ENCODE measurements around the gene YBX3.
A peak's percentile ranks its signal among the peaks of the same experiment; 100 is the strongest.

DNA sequence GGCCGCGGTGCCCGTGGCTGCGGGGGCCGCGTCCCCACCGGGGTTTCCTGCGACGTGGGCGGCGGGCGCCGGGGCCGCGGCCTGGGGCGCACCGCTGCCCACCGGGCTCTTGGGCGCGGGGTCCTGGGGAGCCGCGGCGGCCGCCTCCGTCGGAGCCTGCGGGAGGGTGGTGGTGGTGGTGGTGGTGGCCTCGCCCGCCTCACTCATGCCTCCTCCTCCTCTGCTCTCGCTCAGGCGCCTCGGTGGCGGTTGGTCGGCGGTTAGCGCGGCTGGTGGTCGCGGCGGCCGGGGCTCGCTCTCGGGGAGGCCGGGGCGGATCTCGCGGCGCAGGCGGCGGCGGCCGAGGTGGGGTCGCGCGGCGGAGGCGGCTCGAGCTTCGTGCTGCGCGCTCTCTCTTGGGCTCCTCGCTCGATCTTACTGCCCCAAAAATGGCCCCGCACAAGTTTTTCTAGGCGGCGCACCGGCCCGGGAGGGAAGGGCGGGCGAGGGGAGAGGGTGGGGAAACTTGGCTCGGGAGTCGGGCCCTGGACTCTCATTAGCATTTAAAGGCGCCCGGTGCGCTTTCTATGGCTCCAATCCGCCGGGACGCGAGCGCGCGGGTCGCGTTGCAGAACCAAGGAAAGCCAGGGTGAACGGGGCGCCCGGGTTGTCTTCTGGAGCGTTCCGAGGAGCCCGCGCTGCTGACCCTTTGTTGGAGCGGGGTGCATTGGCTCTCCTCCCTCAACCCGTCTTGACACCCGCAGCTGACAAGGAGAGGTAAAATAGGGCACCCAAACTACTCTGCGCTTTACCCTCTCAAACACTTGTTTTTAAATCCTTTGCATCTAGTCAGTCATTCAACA is at the start of gene YBX3:
- TF ChIP-seq CREB1 (IDR thresholded peaks at IDR 0.05; ENCODE audit: low read depth) (no peak), TAF1 (IDR thresholded peaks at IDR 0.05; ENCODE audit: low read depth) (peak; percentile 78; the same call in 1 of the 2 replicates), TCF12 (IDR thresholded peaks at IDR 0.05; ENCODE audit: low read depth) (no peak), ZBTB7A (IDR thresholded peaks at IDR 0.05; ENCODE audit: low read depth) (peak; percentile 8; the same call in 1 of the 2 replicates), REST (IDR thresholded peaks at IDR 0.05; ENCODE audit: low read depth) (no peak), RAD21 (IDR thresholded peaks at IDR 0.05; ENCODE audit: low read depth) (no peak)
